GM12801 (cell line): Measurements from ENCODE around the gene BORCS8.

Experiments used
- CTCF ChIP-seq: IDR thresholded peaks from one replicate; pipeline ENCODE4 v1.5.1; 2011; ENCODE audit warnings: control low read depth; ENCODE audit not compliant: insufficient read length; ENCODE audit errors: extremely low read depth

The BORCS8 gene

GRCh38 chr19:19171821-19172532 is 20.0 kb downstream of the BORCS8 start:
- no peak for TF ChIP-seq CTCF

GRCh38 chr19:19170873-19171672 is 20.9 kb downstream of the BORCS8 start:
- TF ChIP-seq CTCF = no peak

- TF ChIP-seq CTCF = no peak
Observed at GRCh38 chr19:19170053-19170872, 21.7 kb downstream of the BORCS8 start, which contains the start of gene MEF2B. Gene MEF2B, minus strand, starts transcription at chr19:19170263. Its CDS starts 19,528 bp downstream, at chr19:19150735.

GRCh38 chr19:19169236-19170052 is 22.5 kb downstream of the BORCS8 start:
- TF ChIP-seq CTCF = no peak

GRCh38 chr19:19167612-19168011 is 24.3 kb downstream of the BORCS8 start:
- no peak for TF ChIP-seq CTCF

- no peak for TF ChIP-seq CTCF
Observed at GRCh38 chr19:19165396-19165795, 26.6 kb downstream of the BORCS8 start.
